B cell (primary cell): ENCODE results near the gene NAGPA.

Experiments used
- EZH2 ChIP-seq: IDR thresholded peaks from 2 replicates; pipeline ENCODE4 v1.6.1; 2012; ENCODE audit warnings: borderline replicate concordance, low read depth, mild to moderate bottlenecking, moderate library complexity, low read length; ENCODE audit not compliant: insufficient read depth, poor library complexity, severe bottlenecking
- TF ChIP-seq, protein P1 (sequence below): fragments of 200-600 bp; IDR thresholded peaks from one replicate; pipeline ENCODE4 v1.8.0; 2022; ENCODE audit warnings: antibody characterized with exemption, mild to moderate bottlenecking

GRCh38 chr16:5071681-5072333, 38.1 kb upstream of the NAGPA start, which contains the start of gene ALG1:
- TF ChIP-seq, protein P1, sequence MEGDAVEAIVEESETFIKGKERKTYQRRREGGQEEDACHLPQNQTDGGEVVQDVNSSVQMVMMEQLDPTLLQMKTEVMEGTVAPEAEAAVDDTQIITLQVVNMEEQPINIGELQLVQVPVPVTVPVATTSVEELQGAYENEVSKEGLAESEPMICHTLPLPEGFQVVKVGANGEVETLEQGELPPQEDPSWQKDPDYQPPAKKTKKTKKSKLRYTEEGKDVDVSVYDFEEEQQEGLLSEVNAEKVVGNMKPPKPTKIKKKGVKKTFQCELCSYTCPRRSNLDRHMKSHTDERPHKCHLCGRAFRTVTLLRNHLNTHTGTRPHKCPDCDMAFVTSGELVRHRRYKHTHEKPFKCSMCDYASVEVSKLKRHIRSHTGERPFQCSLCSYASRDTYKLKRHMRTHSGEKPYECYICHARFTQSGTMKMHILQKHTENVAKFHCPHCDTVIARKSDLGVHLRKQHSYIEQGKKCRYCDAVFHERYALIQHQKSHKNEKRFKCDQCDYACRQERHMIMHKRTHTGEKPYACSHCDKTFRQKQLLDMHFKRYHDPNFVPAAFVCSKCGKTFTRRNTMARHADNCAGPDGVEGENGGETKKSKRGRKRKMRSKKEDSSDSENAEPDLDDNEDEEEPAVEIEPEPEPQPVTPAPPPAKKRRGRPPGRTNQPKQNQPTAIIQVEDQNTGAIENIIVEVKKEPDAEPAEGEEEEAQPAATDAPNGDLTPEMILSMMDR: no peak
- TF ChIP-seq EZH2: no peak
